ENCODE results near the gene UGP2. TPM values are rescaled to one million over a fixed set of nuclear protein-coding genes. Genes with fewer than 3 reads are reported as not detected.

The UGP2 gene
- total and polyA plus RNA-seq, 2 donors (not counting 3 experiments of a cell fraction or from before 2014, with no cell fraction given), result 14.2 to 57.7 TPM

DNA sequence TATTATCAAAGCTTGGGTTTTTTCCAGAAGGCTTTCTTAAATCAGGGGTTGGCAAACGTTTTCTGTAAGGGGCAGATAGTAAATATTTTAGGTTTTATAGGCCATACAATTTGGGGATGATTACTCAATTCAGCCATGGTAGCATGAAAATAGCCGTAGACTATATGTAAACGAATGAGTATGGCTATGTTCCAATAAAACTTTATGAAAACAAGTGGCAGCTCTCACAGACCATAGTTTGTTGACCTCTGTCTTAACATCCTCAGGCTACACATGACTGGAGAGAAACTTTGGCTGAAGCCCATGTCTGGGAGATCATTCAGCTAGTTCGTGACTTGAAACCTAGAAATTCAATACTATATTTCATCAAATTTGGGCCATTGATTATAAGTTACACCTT lies 30.2 kb downstream of the UGP2 start:
- Histone ChIP-seq H3K9me1 (replicated peaks; ENCODE audit: control insufficient read depth, extremely low read depth, insufficient read depth, low read length) (no peaks in the 10 kb centered on the region), H3K9ac (replicated peaks; ENCODE audit: extremely low read depth, insufficient read depth, low read length) (no peak overlapping the region), H3K9me3 (replicated peaks; ENCODE audit: control insufficient read depth, insufficient read depth, low read length) (no peaks in the 10 kb centered on the region), H3K36me3 (ENCODE audit: control insufficient read depth in 2 of 2, extremely low read depth in 1 of 2, insufficient read depth in 2 of 2, low read length in 2 of 2) (no peaks in the 10 kb centered on the region), H3K79me2 (ENCODE audit: control insufficient read depth, insufficient read depth, low read length) (peaks cover 8% of the 10 kb centered on the region), H4K20me1 (replicated peaks; ENCODE audit: control insufficient read depth, extremely low read depth, insufficient read depth, low read length) (no peaks in the 10 kb centered on the region), H2AFZ (ENCODE audit: low read depth, low read length) (no peak overlapping the region), H3K27ac (ENCODE audit: insufficient read depth, low read depth, low read length) (no peak overlapping the region), H3K4me3 (replicated peaks in 1 of 3; ENCODE audit: insufficient read depth in 1 of 3, low read depth in 1 of 3, low read length in 3 of 3) (no peak overlapping the region), H3K4me1 (ENCODE audit: control insufficient read depth, extremely low read depth, insufficient read depth, low read length) (no peaks in the 10 kb centered on the region), H3K27me3 (ENCODE audit: control insufficient read depth in 2 of 2, insufficient read depth in 2 of 2, low read length in 2 of 2) (no peaks in the 10 kb centered on the region), H3K4me2 (ENCODE audit: insufficient read depth, low read length) (no peak overlapping the region)
- intact Hi-C loops (cut with micrococcal nuclease), result no loop called here
- TF ChIP-seq JUN (IDR thresholded peaks at IDR 0.05; ENCODE audit: borderline replicate concordance, insufficient read depth, insufficient read length, low read depth) (no peak), POLR2AphosphoS5 (IDR thresholded peaks at IDR 0.05; ENCODE audit: insufficient read depth, low read depth, low read length) (no peak), EZH2 (IDR thresholded peaks at IDR 0.05; ENCODE audit: borderline replicate concordance, low read depth, low read length, severe bottlenecking) (no peak), POLR2A (IDR thresholded peaks at IDR 0.05; ENCODE audit: low read depth, low read length) (no peak), MAX (IDR thresholded peaks at IDR 0.05; ENCODE audit: insufficient read depth, insufficient read length) (no peak)
- POLR2A ChIA-PET, result no interaction called here
- CTCF ChIA-PET, result interaction anchor here (1.0 to 2.5 kb wide), 2 partner anchors 11 to 172 kb away, joined by 3 to 12 read pairs; no protein-coding TSS in a partner anchor
- dilution Hi-C loops (cut with MboI; ENCODE audit: extremely low pct_ligation_motif_present, low sequenced_read_pairs), result no loop called here
- FAIRE-seq (no peak), DNase-seq (ENCODE audit: low read depth, low spot score) (peak; percentile 41)
- no TSS peak for BruUV-seq (replicated peaks)

- H3K9ac ChIP-seq (replicated peaks; ENCODE audit: extremely low read depth, insufficient read depth, low read length), result no peak overlapping the region
- dilution Hi-C loops (cut with MboI; ENCODE audit: extremely low pct_ligation_motif_present, low sequenced_read_pairs) (no loop called here), intact Hi-C loops (cut with micrococcal nuclease) (no loop called here)
- H3K9me3 ChIP-seq (replicated peaks; ENCODE audit: control insufficient read depth, insufficient read depth, low read length), result no peaks in the 10 kb centered on the region
- no peaks in the 10 kb centered on the region for H3K27me3 ChIP-seq (ENCODE audit: control insufficient read depth in 2 of 2, insufficient read depth in 2 of 2, low read length in 2 of 2)
- no peak overlapping the region for H2AFZ ChIP-seq (ENCODE audit: low read depth, low read length)
- no peak overlapping the region for H3K4me2 ChIP-seq (ENCODE audit: insufficient read depth, low read length)
- no peaks in the 10 kb centered on the region for H4K20me1 ChIP-seq (replicated peaks; ENCODE audit: control insufficient read depth, extremely low read depth, insufficient read depth, low read length)
- ChIA-PET CTCF (interaction anchor here (0.8 to 2.5 kb wide), 3 partner anchors 12 to 174 kb away, joined by 3 to 12 read pairs (median 6); no protein-coding TSS in a partner anchor), POLR2A (interaction anchor here (0.6 kb wide), 1 partner anchor 30 kb away, joined by 3 read pairs; no protein-coding TSS in a partner anchor)
- no peak overlapping the region for H3K4me3 ChIP-seq (replicated peaks in 1 of 3; ENCODE audit: insufficient read depth in 1 of 3, low read depth in 1 of 3, low read length in 3 of 3)
- no peaks in the 10 kb centered on the region for H3K4me1 ChIP-seq (ENCODE audit: control insufficient read depth, extremely low read depth, insufficient read depth, low read length)
- H3K9me1 ChIP-seq (replicated peaks; ENCODE audit: control insufficient read depth, extremely low read depth, insufficient read depth, low read length), result no peaks in the 10 kb centered on the region
- H3K79me2 ChIP-seq (ENCODE audit: control insufficient read depth, insufficient read depth, low read length), result peaks cover 8% of the 10 kb centered on the region
- no TSS peak for BruUV-seq (replicated peaks)
- H3K36me3 ChIP-seq (ENCODE audit: control insufficient read depth in 2 of 2, extremely low read depth in 1 of 2, insufficient read depth in 2 of 2, low read length in 2 of 2), result no peaks in the 10 kb centered on the region
- no peak overlapping the region for H3K27ac ChIP-seq (ENCODE audit: insufficient read depth, low read depth, low read length)
- DNase-seq (ENCODE audit: low read depth, low spot score), result peak; percentile 74
- no peak for FAIRE-seq
- TF ChIP-seq, protein P1, sequence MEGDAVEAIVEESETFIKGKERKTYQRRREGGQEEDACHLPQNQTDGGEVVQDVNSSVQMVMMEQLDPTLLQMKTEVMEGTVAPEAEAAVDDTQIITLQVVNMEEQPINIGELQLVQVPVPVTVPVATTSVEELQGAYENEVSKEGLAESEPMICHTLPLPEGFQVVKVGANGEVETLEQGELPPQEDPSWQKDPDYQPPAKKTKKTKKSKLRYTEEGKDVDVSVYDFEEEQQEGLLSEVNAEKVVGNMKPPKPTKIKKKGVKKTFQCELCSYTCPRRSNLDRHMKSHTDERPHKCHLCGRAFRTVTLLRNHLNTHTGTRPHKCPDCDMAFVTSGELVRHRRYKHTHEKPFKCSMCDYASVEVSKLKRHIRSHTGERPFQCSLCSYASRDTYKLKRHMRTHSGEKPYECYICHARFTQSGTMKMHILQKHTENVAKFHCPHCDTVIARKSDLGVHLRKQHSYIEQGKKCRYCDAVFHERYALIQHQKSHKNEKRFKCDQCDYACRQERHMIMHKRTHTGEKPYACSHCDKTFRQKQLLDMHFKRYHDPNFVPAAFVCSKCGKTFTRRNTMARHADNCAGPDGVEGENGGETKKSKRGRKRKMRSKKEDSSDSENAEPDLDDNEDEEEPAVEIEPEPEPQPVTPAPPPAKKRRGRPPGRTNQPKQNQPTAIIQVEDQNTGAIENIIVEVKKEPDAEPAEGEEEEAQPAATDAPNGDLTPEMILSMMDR (IDR thresholded peaks at IDR 0.05; ENCODE audit: extremely low read depth in 1 of 2, insufficient read depth in 1 of 2, low read depth in 1 of 2, low read length in 2 of 2), result no peak
- TF ChIP-seq FOS (IDR thresholded peaks at IDR 0.05; ENCODE audit: borderline replicate concordance, insufficient read depth, low read length), result no peak
These were observed 31.1 kb downstream of the UGP2 start for GRCh38 chr2:63872571-63873328.
